ENCODE measurements around the gene ITGAE.
"Not testable (repeated sequence)": the region's sequence is repeated elsewhere in the genome, so short reads cannot be mapped to it uniquely, and the experiment has no call there.

ITGAE gene

GRCh38 chr17:3794152-3794551 is 6.8 kb downstream of the ITGAE start:
- not testable (repeated sequence) for DNase-seq

DNA sequence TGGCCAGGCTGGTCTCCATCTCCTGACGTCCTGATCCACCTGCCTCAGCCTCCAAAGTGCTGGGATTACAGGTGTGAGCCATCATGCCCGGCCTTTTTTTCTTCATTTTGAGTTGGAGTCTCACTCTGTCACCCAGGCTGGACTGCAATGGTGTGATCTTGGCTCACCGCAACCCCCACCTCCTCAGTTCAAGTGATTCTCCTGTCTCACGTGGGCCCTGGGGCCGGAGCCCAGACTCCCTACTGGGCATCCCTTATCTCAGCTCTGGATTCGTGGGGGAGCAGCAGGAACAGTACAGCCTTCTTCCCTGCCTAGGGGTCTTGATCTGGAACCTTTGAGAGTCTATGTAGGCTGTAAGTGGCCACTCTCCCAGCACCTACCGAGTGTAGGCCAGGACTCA is 7.7 kb downstream of the ITGAE start:
- DNase-seq = not testable (repeated sequence)

DNA sequence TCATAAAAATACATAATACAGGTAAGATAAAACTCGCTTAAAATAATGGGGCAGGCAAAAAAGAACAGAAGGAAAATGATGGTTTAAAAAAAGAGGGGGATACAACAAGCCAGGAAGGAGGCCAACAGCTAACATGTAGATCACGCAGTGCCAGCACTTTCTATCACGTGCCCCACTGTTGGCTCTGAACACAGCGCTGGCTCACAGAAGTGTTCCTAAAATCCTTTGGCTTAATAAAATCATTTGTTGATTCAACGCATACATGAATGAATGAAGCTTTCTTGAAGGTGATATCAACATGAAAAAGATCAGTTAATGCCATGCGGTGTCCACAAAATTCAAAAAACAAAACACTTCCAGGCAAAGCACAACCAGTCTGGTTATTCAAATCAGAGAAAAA is 8.5 kb downstream of the ITGAE start:
- DNase-seq = no peak

DNA sequence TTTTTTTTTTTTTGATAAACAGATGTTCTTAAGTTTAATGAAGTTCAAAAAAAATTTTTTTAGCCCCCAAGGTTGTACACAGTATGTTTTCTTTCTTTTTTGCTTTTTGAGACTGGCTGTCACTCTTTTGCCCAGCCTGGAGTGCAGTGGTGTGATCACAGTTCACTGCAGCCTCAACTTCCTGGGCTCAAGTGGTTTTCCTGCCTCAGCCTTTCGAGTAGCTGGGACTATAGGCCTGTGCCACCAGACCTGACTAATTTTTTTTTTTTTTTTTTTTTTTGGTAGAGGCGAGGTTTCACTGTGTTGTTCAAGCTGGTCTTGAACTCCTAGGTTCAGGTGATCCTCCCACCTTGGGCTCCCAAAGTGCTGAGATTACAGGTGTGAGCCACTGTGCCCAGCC is 12.8 kb downstream of the ITGAE start:
- DNase-seq = no peak

- DNase-seq = not testable (repeated sequence)
Measured at GRCh38 chr17:3785323-3785722, 15.7 kb downstream of the ITGAE start.

GRCh38 chr17:3782751-3783150 is 18.2 kb downstream of the ITGAE start:
- DNase-seq = no peak

DNA sequence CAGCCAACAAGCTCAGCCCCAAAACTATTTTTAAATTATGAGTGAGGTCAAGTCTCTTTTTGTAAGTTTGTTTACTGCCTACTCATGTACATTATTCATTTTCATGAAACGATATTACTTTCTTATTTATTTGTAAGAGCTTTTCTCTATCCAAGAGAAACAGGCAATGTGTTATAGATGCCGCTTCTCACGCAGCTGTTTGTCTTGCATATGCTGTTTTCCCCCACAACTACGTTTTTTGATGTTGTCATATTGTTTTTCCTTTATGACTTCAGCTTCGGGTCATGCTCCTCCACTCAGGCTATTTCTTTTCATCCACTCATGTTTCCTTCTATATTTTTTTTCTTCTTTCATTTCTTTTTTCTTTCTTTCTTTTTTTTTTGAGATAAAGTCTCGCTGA is 20.0 kb downstream of the ITGAE start:
- DNase-seq = no peak

GRCh38 chr17:3777366-3778120 is 23.4 kb downstream of the ITGAE start:
- no peak for DNase-seq

GRCh38 chr17:3773966-3774365 is 27.0 kb downstream of the ITGAE start:
- DNase-seq = no peak

GRCh38 chr17:3773511-3773910 is 27.5 kb downstream of the ITGAE start:
- DNase-seq = peak; percentile 78

- DNase-seq = no peak
Measured at GRCh38 chr17:3772764-3773163, 28.2 kb downstream of the ITGAE start.

- no peak for DNase-seq
Measured at GRCh38 chr17:3771140-3771539, 29.8 kb downstream of the ITGAE start.

GRCh38 chr17:3770466-3770865 is 30.5 kb downstream of the ITGAE start:
- no peak for DNase-seq

GRCh38 chr17:3768769-3769168 is 32.2 kb downstream of the ITGAE start:
- DNase-seq = no peak

- DNase-seq = no peak
Measured at GRCh38 chr17:3768341-3768740, 32.6 kb downstream of the ITGAE start.

DNA sequence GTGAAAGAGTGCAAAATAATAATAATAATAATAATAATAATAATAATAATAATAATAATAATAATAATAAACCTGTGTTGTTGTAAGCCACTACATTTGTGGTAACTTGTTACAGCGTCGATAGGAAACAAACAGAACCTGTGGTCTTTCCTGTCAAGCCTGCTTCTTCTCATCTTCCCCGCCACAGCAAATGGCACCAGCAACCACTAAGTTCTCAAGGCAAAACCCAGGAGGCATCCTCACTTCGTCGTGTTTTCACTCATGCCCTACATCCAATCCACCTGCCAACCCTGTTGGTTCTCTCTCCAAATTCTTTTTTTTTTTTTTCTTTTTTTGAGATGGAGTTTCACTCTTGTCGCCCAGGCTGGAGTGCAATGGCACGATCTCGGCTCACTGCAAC is 34.2 kb downstream of the ITGAE start:
- no peak for DNase-seq

GRCh38 chr17:3765981-3766380 is 35.0 kb downstream of the ITGAE start:
- no peak for DNase-seq

DNA sequence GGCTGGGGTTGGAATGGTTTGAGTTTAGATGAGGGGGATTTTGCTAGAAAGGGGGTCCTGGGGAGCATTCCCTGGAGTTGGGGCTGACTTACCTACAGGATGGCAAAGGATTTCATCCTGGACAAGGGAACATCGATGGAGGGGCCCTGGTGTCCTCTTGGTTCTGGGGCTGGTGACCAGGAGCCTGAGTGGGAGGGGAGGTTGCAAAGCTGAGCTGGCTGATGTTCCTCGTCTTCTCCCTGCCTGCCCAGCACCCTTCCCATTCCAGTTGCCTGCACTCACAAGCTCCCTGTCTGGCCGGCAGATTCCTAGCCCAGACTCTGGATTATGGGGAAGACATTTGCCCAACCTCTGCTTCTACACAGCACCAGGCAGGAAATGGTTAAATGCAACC is 37.2 kb downstream of the ITGAE start:
- DNase-seq = no peak

DNA sequence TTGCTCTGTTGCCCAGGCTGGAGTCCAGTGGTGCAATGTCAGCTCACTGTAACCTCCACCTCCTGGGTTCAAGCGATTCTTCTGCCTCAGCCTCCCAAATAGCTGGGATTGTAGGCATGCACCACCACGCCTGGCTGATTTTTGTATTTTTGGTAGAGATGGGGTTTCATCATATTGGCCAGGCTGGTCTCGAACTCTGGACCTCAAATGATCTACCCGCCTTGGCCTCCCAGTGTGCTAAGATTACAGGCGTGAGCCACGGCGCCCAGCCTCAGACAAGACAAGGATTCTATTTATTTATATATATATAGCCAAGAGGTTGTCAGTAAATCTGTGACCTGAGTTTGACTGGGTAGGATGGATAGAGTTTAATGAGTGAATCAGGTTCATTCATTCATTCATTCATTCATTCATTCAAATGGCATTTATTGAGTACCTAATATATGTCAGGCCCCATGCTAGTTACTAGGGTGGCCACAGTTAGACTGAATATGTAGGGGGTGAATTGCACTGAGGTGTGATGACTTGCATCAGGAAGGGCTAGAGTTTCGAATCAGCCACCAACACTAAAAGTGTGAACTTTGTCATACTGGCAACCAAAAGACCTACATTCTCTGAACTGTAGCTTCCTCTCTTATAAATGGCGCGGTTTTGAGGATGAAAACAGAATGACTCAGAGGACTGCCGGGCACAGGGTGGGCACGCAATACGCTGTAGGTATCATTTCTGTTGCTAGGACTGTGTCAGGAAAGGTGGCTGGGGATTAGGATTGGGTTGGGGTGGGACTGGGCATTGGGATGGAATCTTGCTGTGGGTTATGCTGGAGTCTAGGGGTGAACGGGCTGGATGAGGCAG is 37.8 kb downstream of the ITGAE start:
- DNase-seq = no peak

DNA sequence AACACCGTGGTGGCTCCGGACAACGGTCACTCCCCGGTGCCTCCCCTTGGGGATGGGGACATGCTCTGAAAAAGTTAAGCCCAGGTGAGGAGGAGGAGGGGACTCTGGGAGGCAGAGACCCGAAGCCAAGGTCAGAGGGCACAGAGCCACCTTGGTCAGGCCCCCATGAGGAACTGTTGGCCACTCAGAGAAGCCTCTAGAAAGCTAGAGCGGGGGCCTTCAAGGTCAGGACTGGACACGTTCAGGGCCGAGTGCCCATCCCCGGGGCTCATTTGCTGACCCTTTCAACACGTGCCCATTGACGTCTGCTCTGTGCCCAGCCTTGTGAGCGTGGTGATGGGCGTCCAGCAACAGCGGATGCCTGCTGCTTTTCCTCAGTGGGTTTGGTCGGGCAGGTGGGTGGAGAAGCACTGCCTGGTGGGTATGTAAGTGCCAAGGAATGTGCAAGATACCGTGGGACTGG is 39.0 kb downstream of the ITGAE start:
- DNase-seq = no peak

DNA sequence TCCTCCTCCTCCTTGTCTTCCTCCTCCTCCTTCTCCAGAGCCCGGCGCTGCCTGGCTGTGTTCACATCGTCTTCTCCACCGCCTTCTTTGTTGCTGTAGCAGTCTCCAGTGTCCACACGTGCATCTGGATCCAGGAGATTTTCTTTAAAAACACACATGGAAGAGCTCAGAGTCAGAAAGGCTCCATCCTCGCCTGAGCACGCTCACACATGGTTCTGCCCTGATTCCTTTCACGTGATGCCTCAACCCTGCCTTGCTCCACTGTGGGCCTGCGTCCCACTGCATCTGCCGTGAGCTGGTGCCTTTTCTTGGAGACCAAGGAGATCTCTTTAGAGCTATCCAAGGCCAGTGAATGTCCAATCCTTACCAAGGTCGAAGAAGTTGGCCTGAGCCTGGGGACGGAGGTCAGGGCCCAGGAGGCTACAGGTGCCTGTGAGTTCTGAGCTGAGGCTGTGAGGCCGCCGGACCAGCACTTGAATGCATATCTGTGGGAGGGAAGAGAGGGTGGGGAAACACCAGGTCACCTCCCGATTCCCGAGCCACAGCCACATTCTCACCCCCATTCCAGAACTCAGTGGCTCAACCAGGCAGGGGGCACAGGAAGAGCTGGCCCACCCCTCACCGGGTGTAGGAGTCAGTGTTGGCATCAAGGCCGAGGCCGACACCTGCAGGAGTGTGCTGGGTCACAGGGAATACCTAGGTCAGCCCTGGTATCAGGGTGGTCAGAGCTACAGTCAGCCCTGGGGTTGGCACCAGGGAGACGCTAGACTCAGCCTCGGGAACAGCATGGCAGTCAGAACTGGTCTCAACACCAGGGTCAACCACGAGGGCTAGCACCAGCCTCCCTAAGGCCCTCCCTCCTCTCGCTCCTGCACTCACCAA is 39.7 kb downstream of the ITGAE start:
- peak; percentile 28 for DNase-seq

- DNase-seq = no peak
Measured at GRCh38 chr17:3759597-3760216, 41.3 kb downstream of the ITGAE start.

Measured in fibroblast of skin of abdomen (primary cell).